DOHH2 (cell line): ENCODE data around the gene AFAP1.

Experiments
- CTCF ChIP-seq: fragments of 200-600 bp; sonication (generic); IDR thresholded peaks from one replicate; pipeline ENCODE4 v1.5.1; 2014; ENCODE audit warnings: antibody characterized with exemption, mild to moderate bottlenecking, low read depth, low read length; ENCODE audit not compliant: poor library complexity, severe bottlenecking
- EZH2phosphoT487 ChIP-seq: fragments of 200-600 bp; sonication (generic); IDR thresholded peaks from 2 replicates; pipeline ENCODE4 v1.6.1; 2017; ENCODE audit warnings: borderline replicate concordance, mild to moderate bottlenecking, antibody characterized with exemption, low read length, moderate library complexity, mixed read lengths

GRCh38 chr4:7774301-7775294, 165.1 kb downstream of the AFAP1 start:
- TF ChIP-seq CTCF: no peak
- TF ChIP-seq EZH2phosphoT487: no peak
